ENCODE measurements around the gene CLTRN. TPM values are rescaled to one million over a fixed set of nuclear protein-coding genes. Genes with fewer than 3 reads are reported as not detected.

The CLTRN gene
- total and polyA plus RNA-seq, 2 of the 8 experiments (the other 6 are each of a cell fraction or from before 2014, with no cell fraction given), result 1.2 to 1.3 TPM

DNA sequence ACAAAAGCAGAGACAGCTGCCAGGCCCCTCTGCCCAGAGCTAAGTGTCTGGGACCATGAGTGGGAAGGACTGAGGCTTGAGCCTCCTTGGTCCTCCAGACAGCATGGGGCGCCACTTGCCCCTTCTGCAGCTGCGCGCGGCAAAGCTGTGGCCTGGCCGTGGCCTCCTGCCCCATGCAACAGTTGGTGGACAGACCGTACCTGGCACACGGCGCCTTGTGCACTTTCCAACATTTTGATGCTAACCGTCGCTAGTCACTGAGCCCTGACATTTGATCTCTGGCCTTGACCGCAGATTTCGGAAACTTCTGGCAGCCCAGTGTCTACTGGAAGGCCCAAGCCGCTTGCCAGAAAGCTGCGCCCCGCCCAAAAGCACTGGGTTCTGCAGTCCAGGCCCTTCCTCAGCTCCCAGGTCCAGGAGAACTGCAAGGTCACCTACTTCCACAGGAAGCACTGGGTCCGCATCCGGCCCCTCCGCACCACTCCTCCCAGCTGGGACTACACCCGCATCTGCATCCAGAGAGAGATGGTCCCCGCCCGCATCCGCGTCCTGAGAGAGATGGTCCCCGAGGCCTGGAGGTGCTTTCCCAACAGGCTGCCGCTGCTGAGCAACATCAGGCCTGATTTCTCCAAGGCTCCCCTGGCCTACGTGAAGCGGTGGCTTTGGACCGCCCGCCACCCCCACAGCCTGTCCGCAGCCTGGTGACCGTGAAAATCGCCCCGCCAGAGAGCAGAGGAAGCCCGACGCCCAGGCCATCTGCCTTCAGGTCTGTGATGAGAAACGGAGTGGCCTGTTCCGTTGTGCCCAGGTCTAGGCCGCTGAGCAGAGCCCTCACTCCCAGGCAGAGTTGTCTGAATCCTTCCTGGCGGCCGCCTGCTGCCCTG is 38.1 kb upstream of the CLTRN start:
- no peak overlapping the region for H3K18ac ChIP-seq (ENCODE audit: extremely low read depth, low read length)
- no peak overlapping the region for H2AFZ ChIP-seq (ENCODE audit: low read length)
- H3K4ac ChIP-seq (replicated peaks; ENCODE audit: insufficient read length, low read depth, low read length), result no peak overlapping the region
- H3K27me3 ChIP-seq (replicated peaks in 1 of 4; ENCODE audit: control insufficient read depth in 3 of 4, extremely low read depth in 1 of 4, insufficient read depth in 3 of 4, low read length in 3 of 4), result no peaks in the 10 kb centered on the region
- H3K79me2 ChIP-seq (ENCODE audit: control insufficient read depth in 1 of 2, insufficient read depth in 2 of 2, low read length in 2 of 2), result no peaks in the 10 kb centered on the region
- ChIA-PET POLR2A (ENCODE audit: partially characterized antibody) (no interaction called here), CTCF (ENCODE audit: partially characterized antibody) (interaction anchor here (0.6 kb wide), 2 partner anchors 16 to 158 kb away, joined by 3 read pairs; no protein-coding TSS in a partner anchor)
- no peak overlapping the region for H2AK5ac ChIP-seq (ENCODE audit: low read depth, low read length)
- no peak overlapping the region for H2BK120ac ChIP-seq (replicated peaks; ENCODE audit: low read depth, low read length)
- no peak overlapping the region for H2BK15ac ChIP-seq (ENCODE audit: low read length)
- no peak overlapping the region for H3K23ac ChIP-seq (ENCODE audit: insufficient read length)
- H3K56ac ChIP-seq (replicated peaks; ENCODE audit: insufficient read length, low read depth, low read length), result no peak overlapping the region
- H3K4me2 ChIP-seq (ENCODE audit: insufficient read depth in 1 of 2, low read depth in 2 of 2, low read length in 2 of 2), result no peak overlapping the region
- peaks cover 0 to 3% (median 0%) of the 10 kb centered on the region in 4 experiments; a peak in 1 of 8 replicates for H3K36me3 ChIP-seq (ENCODE audit: control insufficient read depth in 2 of 4, insufficient read depth in 4 of 4, low read length in 3 of 4)
- H4K8ac ChIP-seq (ENCODE audit: extremely low read depth, insufficient read depth, low read length), result no peak overlapping the region
- no peak for FAIRE-seq
- H4K91ac ChIP-seq (replicated peaks; ENCODE audit: insufficient read length, low read length), result no peak overlapping the region
- DNase-seq (ENCODE audit: low read depth in 1 of 2, low spot score in 2 of 2), result no peak
- WGBS, 2 experiments (ENCODE audit: extremely low coverage in 1 of 2, insufficient coverage in 1 of 2, insufficient read length in 1 of 2, insufficient replicate concordance in 2 of 2, low coverage in 1 of 2, low lambda C conversion rate in 2 of 2, missing lambda C conversion rate in 1 of 2), result 95% methylated on average over 10 of the region's 40 CpGs; no CpG with 5 or more reads in 1 of the 2 experiments
- H3K79me1 ChIP-seq (ENCODE audit: low read depth, low read length), result no peaks in the 10 kb centered on the region
- no peak overlapping the region for H3K27ac ChIP-seq (ENCODE audit: low read depth, low read length)
- no peak overlapping the region for H2BK12ac ChIP-seq (ENCODE audit: low read depth, low read length)
- H2BK20ac ChIP-seq (ENCODE audit: low read length), result no peak overlapping the region
- H3K4me1 ChIP-seq (replicated peaks in 1 of 4; ENCODE audit: control insufficient read depth in 3 of 4, insufficient read depth in 4 of 4, low read length in 3 of 4), result no peaks in the 10 kb centered on the region
- H3K9me3 ChIP-seq (ENCODE audit: insufficient read depth in 2 of 2, low read depth in 1 of 2, low read length in 1 of 2), result no peaks in the 10 kb centered on the region
- no peak overlapping the region for H3K14ac ChIP-seq (ENCODE audit: insufficient read length)
- no peaks in the 10 kb centered on the region for H4K20me1 ChIP-seq (replicated peaks in 1 of 2; ENCODE audit: control insufficient read depth in 1 of 2, insufficient read depth in 2 of 2, low read length in 2 of 2)
- no peak overlapping the region for H4K5ac ChIP-seq (ENCODE audit: insufficient read length, low read depth, low read length)
- H3K9ac ChIP-seq (replicated peaks in 1 of 4; ENCODE audit: extremely low read depth in 1 of 4, low read depth in 3 of 4, low read length in 3 of 4), result no peak overlapping the region
- no peak overlapping the region for H2BK5ac ChIP-seq (ENCODE audit: low read depth, low read length)
- no peak overlapping the region for H3K4me3 ChIP-seq (ENCODE audit: extremely low read depth in 1 of 4, insufficient read depth in 2 of 4, low read depth in 3 of 4, low read length in 4 of 4)
- H3K23me2 ChIP-seq (ENCODE audit: low read depth, low read length), result no peaks in the 10 kb centered on the region
- TF ChIP-seq KDM1A (IDR thresholded peaks at IDR 0.05; ENCODE audit: borderline replicate concordance, low read length) (no peak), TCF12 (IDR thresholded peaks at IDR 0.05; ENCODE audit: low read depth, low read length) (no peak), SAP30 (IDR thresholded peaks at IDR 0.05; ENCODE audit: insufficient read depth, insufficient replicate concordance, low read length) (no peak), TAF7 (optimal IDR thresholded peaks at IDR 0.05; ENCODE audit: borderline replicate concordance, low read depth, low read length) (no peak), E2F6 (IDR thresholded peaks at IDR 0.05) (no peak), CBX8 (IDR thresholded peaks at IDR 0.05; ENCODE audit: borderline replicate concordance, low read depth, low read length) (no peak), SP1 (IDR thresholded peaks at IDR 0.05; ENCODE audit: low read depth, low read length) (no peak), RBBP5 (IDR thresholded peaks at IDR 0.05; ENCODE audit: borderline replicate concordance, low read depth, low read length) (no peak), CHD2 (IDR thresholded peaks at IDR 0.05; ENCODE audit: low read length) (no peak)
- TF ChIP-seq, protein P1, sequence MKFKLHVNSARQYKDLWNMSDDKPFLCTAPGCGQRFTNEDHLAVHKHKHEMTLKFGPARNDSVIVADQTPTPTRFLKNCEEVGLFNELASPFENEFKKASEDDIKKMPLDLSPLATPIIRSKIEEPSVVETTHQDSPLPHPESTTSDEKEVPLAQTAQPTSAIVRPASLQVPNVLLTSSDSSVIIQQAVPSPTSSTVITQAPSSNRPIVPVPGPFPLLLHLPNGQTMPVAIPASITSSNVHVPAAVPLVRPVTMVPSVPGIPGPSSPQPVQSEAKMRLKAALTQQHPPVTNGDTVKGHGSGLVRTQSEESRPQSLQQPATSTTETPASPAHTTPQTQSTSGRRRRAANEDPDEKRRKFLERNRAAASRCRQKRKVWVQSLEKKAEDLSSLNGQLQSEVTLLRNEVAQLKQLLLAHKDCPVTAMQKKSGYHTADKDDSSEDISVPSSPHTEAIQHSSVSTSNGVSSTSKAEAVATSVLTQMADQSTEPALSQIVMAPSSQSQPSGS (IDR thresholded peaks at IDR 0.05; ENCODE audit: low read length), result no peak
